Ishikawa (cell line): ENCODE results near the gene UNC79.

ENCODE experiments used
- CEBPB ChIP-seq: IDR thresholded peaks from 2 replicates; pipeline ENCODE4 v1.6.1; 2012
- CREB1 ChIP-seq: IDR thresholded peaks from 2 replicates; pipeline ENCODE4 v1.6.1; 2012; ENCODE audit warnings: low read depth
- EGR1 ChIP-seq: IDR thresholded peaks from 2 replicates; pipeline ENCODE4 v1.6.1; 2012
- EP300 ChIP-seq: IDR thresholded peaks from 2 replicates; pipeline ENCODE4 v1.6.1; 2012; ENCODE audit warnings: borderline replicate concordance
- FOXM1 ChIP-seq: IDR thresholded peaks from 2 replicates; pipeline ENCODE4 v1.6.1; 2012; ENCODE audit warnings: low read depth, borderline replicate concordance
- MAX ChIP-seq: IDR thresholded peaks from 2 replicates; pipeline ENCODE4 v1.6.1; 2012
- NFIC ChIP-seq: IDR thresholded peaks from 2 replicates; pipeline ENCODE4 v1.6.1; 2012
- RAD21 ChIP-seq: IDR thresholded peaks from 2 replicates; pipeline ENCODE4 v1.6.1; 2012; ENCODE audit warnings: low read depth
- REST ChIP-seq: IDR thresholded peaks from 2 replicates; pipeline ENCODE4 v1.6.1; 2012; ENCODE audit warnings: low read depth, mild to moderate bottlenecking
- TAF1 ChIP-seq: IDR thresholded peaks from 2 replicates; pipeline ENCODE4 v1.6.1; 2012; ENCODE audit warnings: low read depth, mild to moderate bottlenecking
- TCF12 ChIP-seq: IDR thresholded peaks from 2 replicates; pipeline ENCODE4 v1.6.1; 2012; ENCODE audit warnings: low read depth
- TEAD4 ChIP-seq: IDR thresholded peaks from 2 replicates; pipeline ENCODE4 v1.6.1; 2012
- USF1 ChIP-seq: IDR thresholded peaks from 2 replicates; pipeline ENCODE4 v1.6.1; 2012
- YY1 ChIP-seq: IDR thresholded peaks from 2 replicates; pipeline ENCODE4 v1.6.1; 2012; ENCODE audit warnings: low read depth
- ZBTB7A ChIP-seq: IDR thresholded peaks from 2 replicates; pipeline ENCODE4 v1.6.1; 2012; ENCODE audit warnings: low read depth

Gene UNC79

GRCh38 chr14:93566065-93566693 is 135.4 kb downstream of the UNC79 start:
- TF ChIP-seq CEBPB: no peak
- no peak for TF ChIP-seq CREB1
- no peak for TF ChIP-seq ZBTB7A
- no peak for TF ChIP-seq NFIC
- TF ChIP-seq YY1: no peak
- no peak for TF ChIP-seq TAF1
- no peak for TF ChIP-seq RAD21
- no peak for TF ChIP-seq TCF12
- no peak for TF ChIP-seq TEAD4
- no peak for TF ChIP-seq FOXM1
- no peak for TF ChIP-seq EGR1
- no peak for TF ChIP-seq REST
- TF ChIP-seq USF1: no peak
- no peak for TF ChIP-seq EP300
- no peak for TF ChIP-seq MAX

- TF ChIP-seq TCF12 (no peak), RAD21 (no peak), FOXM1 (no peak)
Observed at GRCh38 chr14:93571275-93571674, 140.5 kb downstream of the UNC79 start.

GRCh38 chr14:93579178-93579577 is 148.4 kb downstream of the UNC79 start:
- TF ChIP-seq YY1: no peak
- TF ChIP-seq USF1: no peak
- no peak for TF ChIP-seq EGR1
- no peak for TF ChIP-seq MAX
- TF ChIP-seq CREB1: no peak
- TF ChIP-seq ZBTB7A: no peak
- TF ChIP-seq RAD21: no peak

- no peak for TF ChIP-seq TAF1
- TF ChIP-seq CEBPB: no peak
- TF ChIP-seq FOXM1: no peak
- TF ChIP-seq NFIC: no peak
- no peak for TF ChIP-seq MAX
- no peak for TF ChIP-seq TCF12
- no peak for TF ChIP-seq EGR1
- no peak for TF ChIP-seq EP300
- TF ChIP-seq USF1: no peak
- TF ChIP-seq CREB1: no peak
- no peak for TF ChIP-seq TEAD4
- no peak for TF ChIP-seq ZBTB7A
- TF ChIP-seq RAD21: no peak
- TF ChIP-seq REST: no peak
- TF ChIP-seq YY1: no peak
Observed at GRCh38 chr14:93582516-93582915, 151.8 kb downstream of the UNC79 start.

GRCh38 chr14:93587330-93587729 is 156.6 kb downstream of the UNC79 start:
- TF ChIP-seq CREB1 (no peak), CEBPB (no peak), YY1 (no peak), REST (no peak), USF1 (no peak), NFIC (no peak), ZBTB7A (no peak), FOXM1 (no peak), TCF12 (no peak), EGR1 (no peak), RAD21 (no peak), TEAD4 (no peak), TAF1 (no peak), MAX (no peak), EP300 (no peak)
